IMR-90 (cell line): Measurements from ENCODE around the gene CENPA. TPM values are rescaled to one million over a fixed set of nuclear protein-coding genes. Genes with fewer than 3 reads are reported as not detected.

Experiments
- ATAC-seq: fragments of 200-7000 bp; cut with Tn5 transposase; 2 replicates; pipeline ENCODE4 v1.9.1; 2020; ENCODE audit warnings: low read depth, mild to moderate bottlenecking, moderate library complexity
- BruUV-seq: library from RNA; stranded (reverse); fragments of 400-500 nt; replicated peaks from 2 replicates; lab custom pipeline; 2021; lab: Mats Ljungman, UMichigan
- CTCF ChIA-PET: fragments of 300-600 bp; formaldehyde crosslinking; extraction: SDS; loops from one replicate; lab custom pipeline; 2021; ENCODE audit warnings: antibody characterized with exemption; lab: Yijun Ruan, JAX
- POLR2A ChIA-PET: fragments of 300-600 bp; sonication (Branson Sonifier 250); formaldehyde crosslinking; loops from one replicate; lab custom pipeline; 2022; ENCODE audit warnings: antibody characterized with exemption; ENCODE audit not compliant: unreplicated experiment; lab: Charles Lee
- DNase-seq: peaks from one replicate; pipeline ENCODE4 v3.0.0; 2013
- H2AFZ ChIP-seq: replicated peaks from 2 replicates; pipeline ENCODE3; 2013; ENCODE audit warnings: low read length, mild to moderate bottlenecking; ENCODE audit not compliant: poor library complexity
- H2AK5ac ChIP-seq: 2 replicates; pipeline ENCODE4 v1.6.1; 2013; ENCODE audit warnings: low read depth, low read length, inconsistent platforms
- H2AK9ac ChIP-seq: replicated peaks from 2 replicates; pipeline ENCODE3; 2013; ENCODE audit warnings: mild to moderate bottlenecking, low read depth, low read length, moderate library complexity; ENCODE audit not compliant: poor library complexity
- H2BK120ac ChIP-seq: 2 replicates; pipeline ENCODE4 v1.6.1; 2013; ENCODE audit warnings: low read depth, low read length, inconsistent platforms
- H2BK15ac ChIP-seq: 3 replicates; pipeline ENCODE4 v1.6.1; 2013; ENCODE audit warnings: low read depth, low read length, inconsistent platforms
- H2BK20ac ChIP-seq: 2 replicates; pipeline ENCODE4 v1.6.1; 2013; ENCODE audit warnings: low read depth, mild to moderate bottlenecking, inconsistent platforms, low read length, moderate library complexity
- H2BK5ac ChIP-seq: 2 replicates; pipeline ENCODE4 v1.6.1; 2013; ENCODE audit warnings: mild to moderate bottlenecking, low read depth, low read length, inconsistent platforms; ENCODE audit not compliant: poor library complexity, severe bottlenecking
- H3K14ac ChIP-seq: replicated peaks from 2 replicates; pipeline ENCODE4 v1.6.1; 2013; ENCODE audit warnings: low read depth, low read length, inconsistent platforms
- H3K18ac ChIP-seq: 2 replicates; pipeline ENCODE4 v1.6.1; 2013; ENCODE audit warnings: low read depth, low read length, control low read depth
- H3K23ac ChIP-seq: 2 replicates; pipeline ENCODE4 v1.6.1; 2013; ENCODE audit warnings: low read depth, low read length, inconsistent platforms
- H3K27ac ChIP-seq: 2 replicates; pipeline ENCODE4 v1.5.1; 2013; ENCODE audit warnings: mild to moderate bottlenecking, control low read depth, low read length; ENCODE audit not compliant: insufficient read depth
- H3K27me3 ChIP-seq: 2 replicates; pipeline ENCODE4 v1.6.1; 2013; ENCODE audit warnings: low read length; ENCODE audit not compliant: control insufficient read depth, insufficient read depth
- H3K36me3 ChIP-seq: 2 replicates; pipeline ENCODE4 v1.6.1; 2013; ENCODE audit warnings: low read length, mixed read lengths; ENCODE audit not compliant: control insufficient read depth, insufficient read depth
- H3K4ac ChIP-seq: 2 replicates; pipeline ENCODE4 v1.6.1; 2013; ENCODE audit warnings: low read depth, low read length, inconsistent platforms
- H3K4me1 ChIP-seq: 2 replicates; pipeline ENCODE4 v1.6.1; 2013; ENCODE audit warnings: low read length, mixed read lengths; ENCODE audit not compliant: control insufficient read depth, insufficient read depth
- H3K4me2 ChIP-seq: 2 replicates; pipeline ENCODE4 v1.6.1; 2013; ENCODE audit warnings: low read depth, mild to moderate bottlenecking, control low read depth, low read length, moderate library complexity
- H3K4me3 ChIP-seq: 2 replicates; pipeline ENCODE4 v1.5.1; 2013; ENCODE audit warnings: low read depth, mild to moderate bottlenecking, control low read depth, low read length, moderate library complexity; ENCODE audit not compliant: insufficient read depth
- H3K56ac ChIP-seq: 2 replicates; pipeline ENCODE4 v1.6.1; 2013; ENCODE audit warnings: low read length, inconsistent platforms; ENCODE audit not compliant: insufficient read depth; ENCODE audit errors: extremely low read depth
- H3K79me1 ChIP-seq, 2 experiments: 2 replicates each; pipeline ENCODE4 v1.6.1; 2013; ENCODE audit warnings: low read length in 2 of 2, inconsistent platforms in 1 of 2, low read depth in 1 of 2
- H3K9ac ChIP-seq: 2 replicates; pipeline ENCODE4 v1.6.1; 2013; ENCODE audit warnings: low read depth, low read length, control low read depth
- H3K9me1 ChIP-seq: 2 replicates; pipeline ENCODE4 v1.6.1; 2013; ENCODE audit warnings: low read length, inconsistent platforms; ENCODE audit not compliant: insufficient read depth
- H3K9me3 ChIP-seq: 2 replicates; pipeline ENCODE4 v1.6.1; 2013; ENCODE audit warnings: low read length; ENCODE audit not compliant: control insufficient read depth, insufficient read depth
- H4K20me1 ChIP-seq: 2 replicates; pipeline ENCODE4 v1.6.1; 2013; ENCODE audit warnings: low read length, inconsistent platforms; ENCODE audit not compliant: insufficient read depth
- H4K5ac ChIP-seq: 2 replicates; pipeline ENCODE4 v1.6.1; 2013; ENCODE audit warnings: mild to moderate bottlenecking, low read depth, low read length, control low read depth
- H4K8ac ChIP-seq, 2 experiments: 2 replicates each; pipeline ENCODE4 v1.6.1; 2013; ENCODE audit warnings: low read depth in 2 of 2, low read length in 2 of 2, control low read depth in 1 of 2, inconsistent platforms in 1 of 2
- H4K91ac ChIP-seq: 2 replicates; pipeline ENCODE4 v1.6.1; 2013; ENCODE audit warnings: low read depth, low read length, inconsistent platforms; ENCODE audit not compliant: insufficient read depth
- MXI1 ChIP-seq: IDR thresholded peaks from 2 replicates; pipeline ENCODE4 v1.6.1; 2012; ENCODE audit warnings: low read depth, mild to moderate bottlenecking, low read length, moderate library complexity, borderline replicate concordance
- POLR2A ChIP-seq: IDR thresholded peaks from 2 replicates; pipeline ENCODE4 v1.6.1; 2012; ENCODE audit warnings: mild to moderate bottlenecking, low read depth, low read length
- WGBS, 2 experiments: methylation state at CpG; one replicate each; pipeline versions ENCODE4 v1.1.5 to v1.1.7; 2013; ENCODE audit warnings: missing lambda C conversion rate in 2 of 2; ENCODE audit not compliant: insufficient read length in 1 of 2; ENCODE audit errors: extremely low coverage in 2 of 2; 5-methylcytosine and 5-hydroxymethylcytosine counted together
- dilution Hi-C: fragments of 300-500 bp; cut with HindIII; formaldehyde crosslinking; loops from one replicate; pipeline ENCODE4 v1.14.3; 2018; ENCODE audit warnings: low sequenced_read_pairs; ENCODE audit not compliant: unreplicated experiment
- in situ Hi-C: fragments of 300-500 bp; cut with MboI; formaldehyde crosslinking; loops from 3 replicates; pipeline ENCODE4 v1.14.3; 2019; ENCODE audit warnings: low sequenced_read_pairs, inconsistent platforms, mixed read lengths
- intact Hi-C: fragments of 100-400 bp; cut with micrococcal nuclease; formaldehyde crosslinking; loops from 2 replicates; pipeline ENCODE4 v1.10.0; 2022
- polyA plus RNA-seq, 3 experiments: library from polyadenylated mRNA; depleted of rRNA; stranded (reverse); fragments of >200 nt; gene quantifications; 2 replicates each; pipeline ENCODE4 v1.2.3, GENCODE V29; 2012; ENCODE audit warnings: low replicate concordance in 1 of 3
- total RNA-seq: library from RNA; depleted of rRNA; stranded (reverse); fragments of >200 nt; gene quantifications from 2 replicates; pipeline ENCODE4 v1.2.3, GENCODE V29; 2012
- TF ChIP-seq, protein P1 (sequence below): fragments of 150-350 bp; IDR thresholded peaks from 2 replicates; pipeline ENCODE4 v1.6.1; 2016; ENCODE audit warnings: low read depth, mild to moderate bottlenecking, low read length, moderate library complexity, borderline replicate concordance

CENPA gene
- total and polyA plus RNA-seq, 2 of the 4 experiments (the other 2 are of a cell fraction), result 7.7 to 14.9 TPM

DNA sequence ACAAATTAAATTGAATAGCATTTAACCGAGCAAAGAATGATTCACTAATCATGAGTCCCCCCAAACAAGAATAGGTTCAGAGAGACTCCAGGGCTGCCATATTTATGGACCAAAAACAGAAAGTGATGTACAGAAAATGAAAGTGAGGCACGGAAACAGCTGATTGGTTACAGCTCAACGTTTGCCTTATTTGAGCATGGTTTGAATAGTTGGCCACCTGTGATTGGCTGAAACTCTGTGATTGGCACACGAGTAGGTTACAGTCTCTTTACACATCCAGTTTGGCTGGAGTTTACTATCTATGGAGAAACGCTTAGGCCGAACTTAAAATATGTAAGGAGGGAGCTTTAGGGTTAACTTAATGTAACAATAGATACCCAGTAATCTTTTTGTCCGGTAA, 35.1 kb downstream of the CENPA start:
- DNase-seq (no peak), ATAC-seq (no peak)
- Histone ChIP-seq H3K9ac (no peak overlapping the region), H3K4me3 (no peak overlapping the region), H3K18ac (no peak overlapping the region), H2AK5ac (no peak overlapping the region), H3K23ac (no peak overlapping the region), H2BK20ac (no peak overlapping the region), H3K9me1 (no peaks in the 10 kb centered on the region), H3K4me1 (no peaks in the 10 kb centered on the region), H3K79me1 (no peaks in the 10 kb centered on the region), H4K5ac (no peak overlapping the region), H4K20me1 (no peaks in the 10 kb centered on the region), H2AK9ac (no peak overlapping the region), H3K9me3 (no peaks in the 10 kb centered on the region), H2BK120ac (no peak overlapping the region), H3K27ac (no peak overlapping the region), H4K91ac (no peak overlapping the region), H4K8ac (no peak overlapping the region), H3K14ac (no peak overlapping the region), H3K56ac (no peak overlapping the region), H3K27me3 (peaks cover 22% of the 10 kb centered on the region), H2AFZ (no peak overlapping the region), H3K36me3 (no peaks in the 10 kb centered on the region), H3K4ac (no peak overlapping the region), H2BK15ac (no peak overlapping the region), H2BK5ac (no peak overlapping the region), H3K4me2 (no peak overlapping the region)
- dilution Hi-C loops (no loop called here), in situ Hi-C loops (no loop called here), intact Hi-C loops (no loop called here)
- POLR2A ChIA-PET, result interaction anchor here (0.6 kb wide), 1 partner anchor 459 kb away, joined by 4 read pairs; no protein-coding TSS in a partner anchor
- WGBS, 2 experiments, result no CpG with 5 or more reads among the region's 7 CpGs
- CTCF ChIA-PET, result no interaction called here
- TF ChIP-seq POLR2A (no peak), MXI1 (no peak)
- TF ChIP-seq, protein P1, sequence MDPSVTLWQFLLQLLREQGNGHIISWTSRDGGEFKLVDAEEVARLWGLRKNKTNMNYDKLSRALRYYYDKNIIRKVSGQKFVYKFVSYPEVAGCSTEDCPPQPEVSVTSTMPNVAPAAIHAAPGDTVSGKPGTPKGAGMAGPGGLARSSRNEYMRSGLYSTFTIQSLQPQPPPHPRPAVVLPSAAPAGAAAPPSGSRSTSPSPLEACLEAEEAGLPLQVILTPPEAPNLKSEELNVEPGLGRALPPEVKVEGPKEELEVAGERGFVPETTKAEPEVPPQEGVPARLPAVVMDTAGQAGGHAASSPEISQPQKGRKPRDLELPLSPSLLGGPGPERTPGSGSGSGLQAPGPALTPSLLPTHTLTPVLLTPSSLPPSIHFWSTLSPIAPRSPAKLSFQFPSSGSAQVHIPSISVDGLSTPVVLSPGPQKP, result no peak
- BruUV-seq, result no TSS peak
